OCI-M1 (cell line): Measurements from ENCODE around the gene NUP54.
A peak's percentile ranks its signal among the peaks of the same experiment; 100 is the strongest.

Experiments
- DNase-seq: peaks from one replicate; lab custom pipeline; 2025; lab: John Stamatoyannopoulos, UW

The NUP54 gene

GRCh38 chr4:76144546-76144945 is 3.7 kb downstream of the NUP54 start:
- no peak for DNase-seq

GRCh38 chr4:76141241-76141640 is 7.0 kb downstream of the NUP54 start:
- peak; percentile 29 for DNase-seq

GRCh38 chr4:76127754-76128153 is 20.4 kb downstream of the NUP54 start:
- no peak for DNase-seq

- DNase-seq: no peak
These were observed 22.4 kb downstream of the NUP54 start for GRCh38 chr4:76125816-76126215.

- DNase-seq: no peak
These were observed 28.0 kb downstream of the NUP54 start for GRCh38 chr4:76120199-76120598.

- no peak for DNase-seq
These were observed 30.7 kb downstream of the NUP54 start for GRCh38 chr4:76117536-76117935.

GRCh38 chr4:76116821-76117220 is 31.4 kb downstream of the NUP54 start:
- no peak for DNase-seq

- DNase-seq: peak; percentile 78
These were observed 39.6 kb downstream of the NUP54 start for GRCh38 chr4:76108467-76109181.

- DNase-seq: no peak
These were observed 41.8 kb downstream of the NUP54 start for GRCh38 chr4:76106442-76106841.

- no peak for DNase-seq
These were observed 42.5 kb downstream of the NUP54 start for GRCh38 chr4:76105652-76106051.

- DNase-seq: no peak
These were observed 52.1 kb downstream of the NUP54 start for GRCh38 chr4:76096076-76096475.

- DNase-seq: no peak
These were observed 52.6 kb downstream of the NUP54 start for GRCh38 chr4:76095568-76095967.

- no peak for DNase-seq
These were observed 57.1 kb downstream of the NUP54 start for GRCh38 chr4:76091052-76091451.

GRCh38 chr4:76090241-76090691 is 57.9 kb downstream of the NUP54 start:
- peak; percentile 97 for DNase-seq

- no peak for DNase-seq
These were observed 59.5 kb downstream of the NUP54 start for GRCh38 chr4:76088719-76089118.

- DNase-seq: peak; percentile 90
These were observed 61.0 kb downstream of the NUP54 start for GRCh38 chr4:76087007-76087769.

- DNase-seq: no peak
These were observed 63.7 kb downstream of the NUP54 start for GRCh38 chr4:76084542-76084941.

GRCh38 chr4:76083386-76083988 is 64.7 kb downstream of the NUP54 start:
- DNase-seq: no peak

- DNase-seq: no peak
These were observed 70.1 kb downstream of the NUP54 start for GRCh38 chr4:76078033-76078613.

GRCh38 chr4:76074993-76075600 is 73.1 kb downstream of the NUP54 start:
- DNase-seq: no peak

GRCh38 chr4:76074468-76074867 is 73.7 kb downstream of the NUP54 start, which contains the start of gene ART3:
ART3 (plus strand) TSS chr4:76074709; CDS start chr4:76075890, 1,181 bp downstream.
- DNase-seq: no peak

GRCh38 chr4:76072760-76073159 is 75.4 kb downstream of the NUP54 start:
- DNase-seq: no peak
